Amniotic epithelial cell (primary cell): ENCODE data around the gene HOXD11.
A peak's percentile ranks its signal among the peaks of the same experiment; 100 is the strongest.

Experiments
- DNase-seq: peaks from one replicate; pipeline ENCODE4 v3.0.0-alpha.2; 2010; ENCODE audit warnings: low read depth

The HOXD11 gene

GRCh38 chr2:176093898-176094249 is 13.2 kb upstream of the HOXD11 start:
- no peak for DNase-seq

GRCh38 chr2:176094349-176094748 is 12.7 kb upstream of the HOXD11 start:
- no peak for DNase-seq

GRCh38 chr2:176095421-176095820 is 11.7 kb upstream of the HOXD11 start:
- DNase-seq: no peak

GRCh38 chr2:176096243-176096985 is 10.7 kb upstream of the HOXD11 start:
- DNase-seq: no peak

GRCh38 chr2:176096986-176097819 is 9.9 kb upstream of the HOXD11 start:
- DNase-seq: peak; percentile 24

- DNase-seq: no peak
Observed at GRCh38 chr2:176097820-176098365, 9.2 kb upstream of the HOXD11 start.

- no peak for DNase-seq
Observed at GRCh38 chr2:176098366-176099158, 8.5 kb upstream of the HOXD11 start.

- no peak for DNase-seq
Observed at GRCh38 chr2:176099159-176099727, 7.8 kb upstream of the HOXD11 start.

- DNase-seq: no peak
Observed at GRCh38 chr2:176099728-176100546, 7.1 kb upstream of the HOXD11 start, which contains the start of gene HOXD12. HOXD12 (plus strand) TSS chr2:176099795; CDS start chr2:176099802, 7 bp downstream.

GRCh38 chr2:176100547-176101140 is 6.4 kb upstream of the HOXD11 start:
- DNase-seq: no peak

GRCh38 chr2:176101216-176101830 is 5.8 kb upstream of the HOXD11 start:
- no peak for DNase-seq

GRCh38 chr2:176101842-176102241 is 5.2 kb upstream of the HOXD11 start:
- DNase-seq: no peak

GRCh38 chr2:176102309-176102866 is 4.7 kb upstream of the HOXD11 start:
- DNase-seq: no peak

- no peak for DNase-seq
Observed at GRCh38 chr2:176103194-176103593, 3.9 kb upstream of the HOXD11 start.

- DNase-seq: no peak
Observed at GRCh38 chr2:176103742-176104315, 3.3 kb upstream of the HOXD11 start.

- peak; percentile 22 for DNase-seq
Observed at GRCh38 chr2:176104316-176105077, 2.6 kb upstream of the HOXD11 start.

GRCh38 chr2:176105078-176105729 is 1.9 kb upstream of the HOXD11 start:
- DNase-seq: no peak
